IMR-90 (cell line): ENCODE data around the gene GSTA1. TPM values are rescaled to one million over a fixed set of nuclear protein-coding genes. Genes with fewer than 3 reads are reported as not detected.

Experiments used
- ATAC-seq: fragments of 200-7000 bp; cut with Tn5 transposase; 2 replicates; pipeline ENCODE4 v1.9.1; 2020; ENCODE audit warnings: low read depth, mild to moderate bottlenecking, moderate library complexity
- BruUV-seq: library from RNA; stranded (reverse); fragments of 400-500 nt; replicated peaks from 2 replicates; lab custom pipeline; 2021; lab: Mats Ljungman, UMichigan
- CTCF ChIA-PET: fragments of 300-600 bp; formaldehyde crosslinking; extraction: SDS; loops from one replicate; lab custom pipeline; 2021; ENCODE audit warnings: antibody characterized with exemption; lab: Yijun Ruan, JAX
- POLR2A ChIA-PET: fragments of 300-600 bp; sonication (Branson Sonifier 250); formaldehyde crosslinking; loops from one replicate; lab custom pipeline; 2022; ENCODE audit warnings: antibody characterized with exemption; ENCODE audit not compliant: unreplicated experiment; lab: Charles Lee
- DNase-seq: peaks from one replicate; pipeline ENCODE4 v3.0.0; 2013
- H2AFZ ChIP-seq: replicated peaks from 2 replicates; pipeline ENCODE3; 2013; ENCODE audit warnings: low read length, mild to moderate bottlenecking; ENCODE audit not compliant: poor library complexity
- H2AK5ac ChIP-seq: 2 replicates; pipeline ENCODE4 v1.6.1; 2013; ENCODE audit warnings: low read depth, low read length, inconsistent platforms
- H2AK9ac ChIP-seq: replicated peaks from 2 replicates; pipeline ENCODE3; 2013; ENCODE audit warnings: mild to moderate bottlenecking, low read depth, low read length, moderate library complexity; ENCODE audit not compliant: poor library complexity
- H2BK120ac ChIP-seq: 2 replicates; pipeline ENCODE4 v1.6.1; 2013; ENCODE audit warnings: low read depth, low read length, inconsistent platforms
- H2BK15ac ChIP-seq: 3 replicates; pipeline ENCODE4 v1.6.1; 2013; ENCODE audit warnings: low read depth, low read length, inconsistent platforms
- H2BK20ac ChIP-seq: 2 replicates; pipeline ENCODE4 v1.6.1; 2013; ENCODE audit warnings: low read depth, mild to moderate bottlenecking, inconsistent platforms, low read length, moderate library complexity
- H2BK5ac ChIP-seq: 2 replicates; pipeline ENCODE4 v1.6.1; 2013; ENCODE audit warnings: mild to moderate bottlenecking, low read depth, low read length, inconsistent platforms; ENCODE audit not compliant: poor library complexity, severe bottlenecking
- H3K14ac ChIP-seq: replicated peaks from 2 replicates; pipeline ENCODE4 v1.6.1; 2013; ENCODE audit warnings: low read depth, low read length, inconsistent platforms
- H3K18ac ChIP-seq: 2 replicates; pipeline ENCODE4 v1.6.1; 2013; ENCODE audit warnings: low read depth, low read length, control low read depth
- H3K23ac ChIP-seq: 2 replicates; pipeline ENCODE4 v1.6.1; 2013; ENCODE audit warnings: low read depth, low read length, inconsistent platforms
- H3K27ac ChIP-seq: 2 replicates; pipeline ENCODE4 v1.5.1; 2013; ENCODE audit warnings: mild to moderate bottlenecking, control low read depth, low read length; ENCODE audit not compliant: insufficient read depth
- H3K27me3 ChIP-seq: 2 replicates; pipeline ENCODE4 v1.6.1; 2013; ENCODE audit warnings: low read length; ENCODE audit not compliant: control insufficient read depth, insufficient read depth
- H3K36me3 ChIP-seq: 2 replicates; pipeline ENCODE4 v1.6.1; 2013; ENCODE audit warnings: low read length, mixed read lengths; ENCODE audit not compliant: control insufficient read depth, insufficient read depth
- H3K4ac ChIP-seq: 2 replicates; pipeline ENCODE4 v1.6.1; 2013; ENCODE audit warnings: low read depth, low read length, inconsistent platforms
- H3K4me1 ChIP-seq: 2 replicates; pipeline ENCODE4 v1.6.1; 2013; ENCODE audit warnings: low read length, mixed read lengths; ENCODE audit not compliant: control insufficient read depth, insufficient read depth
- H3K4me2 ChIP-seq: 2 replicates; pipeline ENCODE4 v1.6.1; 2013; ENCODE audit warnings: low read depth, mild to moderate bottlenecking, control low read depth, low read length, moderate library complexity
- H3K4me3 ChIP-seq: 2 replicates; pipeline ENCODE4 v1.5.1; 2013; ENCODE audit warnings: low read depth, mild to moderate bottlenecking, control low read depth, low read length, moderate library complexity; ENCODE audit not compliant: insufficient read depth
- H3K56ac ChIP-seq: 2 replicates; pipeline ENCODE4 v1.6.1; 2013; ENCODE audit warnings: low read length, inconsistent platforms; ENCODE audit not compliant: insufficient read depth; ENCODE audit errors: extremely low read depth
- H3K79me1 ChIP-seq, 2 experiments: 2 replicates each; pipeline ENCODE4 v1.6.1; 2013; ENCODE audit warnings: low read length in 2 of 2, inconsistent platforms in 1 of 2, low read depth in 1 of 2
- H3K9ac ChIP-seq: 2 replicates; pipeline ENCODE4 v1.6.1; 2013; ENCODE audit warnings: low read depth, low read length, control low read depth
- H3K9me1 ChIP-seq: 2 replicates; pipeline ENCODE4 v1.6.1; 2013; ENCODE audit warnings: low read length, inconsistent platforms; ENCODE audit not compliant: insufficient read depth
- H3K9me3 ChIP-seq: 2 replicates; pipeline ENCODE4 v1.6.1; 2013; ENCODE audit warnings: low read length; ENCODE audit not compliant: control insufficient read depth, insufficient read depth
- H4K20me1 ChIP-seq: 2 replicates; pipeline ENCODE4 v1.6.1; 2013; ENCODE audit warnings: low read length, inconsistent platforms; ENCODE audit not compliant: insufficient read depth
- H4K5ac ChIP-seq: 2 replicates; pipeline ENCODE4 v1.6.1; 2013; ENCODE audit warnings: mild to moderate bottlenecking, low read depth, low read length, control low read depth
- H4K8ac ChIP-seq, 2 experiments: 2 replicates each; pipeline ENCODE4 v1.6.1; 2013; ENCODE audit warnings: low read depth in 2 of 2, low read length in 2 of 2, control low read depth in 1 of 2, inconsistent platforms in 1 of 2
- H4K91ac ChIP-seq: 2 replicates; pipeline ENCODE4 v1.6.1; 2013; ENCODE audit warnings: low read depth, low read length, inconsistent platforms; ENCODE audit not compliant: insufficient read depth
- BHLHE40 ChIP-seq: fragments of 150-350 bp; IDR thresholded peaks from 2 replicates; pipeline ENCODE4 v1.6.1; 2016; ENCODE audit warnings: mild to moderate bottlenecking, low read depth, low read length
- CEBPB ChIP-seq: IDR thresholded peaks from 2 replicates; pipeline ENCODE4 v1.6.1; 2012; ENCODE audit warnings: low read depth, low read length, improper control_type of control experiment
- CHD1 ChIP-seq: IDR thresholded peaks from 2 replicates; pipeline ENCODE4 v1.6.1; 2012; ENCODE audit warnings: low read depth, low read length, improper control_type of control experiment
- FOS ChIP-seq: fragments of 150-350 bp; IDR thresholded peaks from 2 replicates; pipeline ENCODE4 v1.6.1; 2016; ENCODE audit warnings: low read depth, low read length
- MAFK ChIP-seq: IDR thresholded peaks from 2 replicates; pipeline ENCODE4 v1.6.1; 2012; ENCODE audit warnings: low read depth, low read length, improper control_type of control experiment
- MAZ ChIP-seq: IDR thresholded peaks from 2 replicates; pipeline ENCODE4 v1.6.1; 2012; ENCODE audit warnings: low read depth, mild to moderate bottlenecking, low read length, improper control_type of control experiment, moderate library complexity, borderline replicate concordance
- NFE2L2 ChIP-seq: fragments of 150-350 bp; IDR thresholded peaks from 2 replicates; pipeline ENCODE4 v1.6.1; 2016; ENCODE audit warnings: low read depth, mild to moderate bottlenecking, low read length
- POLR2A ChIP-seq: IDR thresholded peaks from 2 replicates; pipeline ENCODE4 v1.6.1; 2012; ENCODE audit warnings: mild to moderate bottlenecking, low read depth, low read length
- RCOR1 ChIP-seq: IDR thresholded peaks from 2 replicates; pipeline ENCODE4 v1.6.1; 2012; ENCODE audit warnings: mild to moderate bottlenecking, low read length, improper control_type of control experiment; ENCODE audit not compliant: insufficient replicate concordance
- RFX5 ChIP-seq: IDR thresholded peaks from 2 replicates; pipeline ENCODE4 v1.8.0; 2012; ENCODE audit warnings: low read depth, mild to moderate bottlenecking, low read length, moderate library complexity
- WGBS, 2 experiments: methylation state at CpG; one replicate each; pipeline versions ENCODE4 v1.1.5 to v1.1.7; 2013; ENCODE audit warnings: missing lambda C conversion rate in 2 of 2; ENCODE audit not compliant: insufficient read length in 1 of 2; ENCODE audit errors: extremely low coverage in 2 of 2; 5-methylcytosine and 5-hydroxymethylcytosine counted together
- dilution Hi-C: fragments of 300-500 bp; cut with HindIII; formaldehyde crosslinking; loops from one replicate; pipeline ENCODE4 v1.14.3; 2018; ENCODE audit warnings: low sequenced_read_pairs; ENCODE audit not compliant: unreplicated experiment
- in situ Hi-C: fragments of 300-500 bp; cut with MboI; formaldehyde crosslinking; loops from 3 replicates; pipeline ENCODE4 v1.14.3; 2019; ENCODE audit warnings: low sequenced_read_pairs, inconsistent platforms, mixed read lengths
- intact Hi-C: fragments of 100-400 bp; cut with micrococcal nuclease; formaldehyde crosslinking; loops from 2 replicates; pipeline ENCODE4 v1.10.0; 2022
- polyA plus RNA-seq, 3 experiments: library from polyadenylated mRNA; depleted of rRNA; stranded (reverse); fragments of >200 nt; gene quantifications; 2 replicates each; pipeline ENCODE4 v1.2.3, GENCODE V29; 2012; ENCODE audit warnings: low replicate concordance in 1 of 3
- total RNA-seq: library from RNA; depleted of rRNA; stranded (reverse); fragments of >200 nt; gene quantifications from 2 replicates; pipeline ENCODE4 v1.2.3, GENCODE V29; 2012
- TF ChIP-seq, protein P1 (sequence below): conservative IDR thresholded peaks from 2 replicates; pipeline ENCODE4 v1.5.1; 2012; ENCODE audit warnings: mild to moderate bottlenecking, low read depth, low read length, improper control_type of control experiment
- TF ChIP-seq, protein P2 (sequence below): fragments of 150-350 bp; IDR thresholded peaks from 2 replicates; pipeline ENCODE4 v1.6.1; 2017; ENCODE audit warnings: mild to moderate bottlenecking, antibody characterized with exemption, low read length, low read depth
- TF ChIP-seq, protein P3 (sequence below): fragments of 150-350 bp; IDR thresholded peaks from 2 replicates; pipeline ENCODE4 v1.6.1; 2016; ENCODE audit warnings: low read depth, mild to moderate bottlenecking, low read length, moderate library complexity, borderline replicate concordance

The GSTA1 gene
- total and polyA plus RNA-seq, 2 of the 4 experiments (the other 2 are of a cell fraction) = 0.18 to 0.31 TPM

DNA sequence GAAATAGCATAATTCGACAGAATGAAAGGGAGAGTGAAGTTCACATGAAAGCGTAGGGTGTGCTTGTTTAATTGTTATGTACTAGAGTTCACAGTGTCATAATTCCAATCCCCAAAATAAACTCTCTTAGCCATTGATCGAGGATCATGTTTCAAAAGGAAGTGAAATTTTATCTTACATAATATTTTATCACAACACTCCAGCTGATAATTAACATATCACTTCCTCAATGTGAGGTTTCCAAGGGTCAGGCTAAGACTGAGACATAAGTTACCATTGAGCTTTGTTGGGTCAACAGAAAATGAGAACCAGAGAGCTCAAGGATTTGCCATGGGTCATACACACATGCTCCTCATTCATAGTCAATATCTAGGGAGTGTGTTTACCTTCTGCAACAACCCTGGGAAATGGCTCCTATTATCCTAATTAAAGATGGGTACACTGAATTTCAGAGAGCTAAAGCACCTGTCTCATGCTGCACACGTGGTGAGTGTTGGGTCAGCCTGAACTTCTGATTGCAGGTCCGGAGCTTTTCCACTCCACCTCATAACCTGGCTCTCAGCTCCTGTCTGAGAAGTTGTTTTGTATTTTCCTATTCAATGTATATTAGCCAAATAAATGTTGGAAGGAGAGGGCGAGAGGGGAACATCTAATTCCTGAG is 43.4 kb downstream of the GSTA1 start:
- Histone ChIP-seq H3K4me2 (no peak overlapping the region), H2BK120ac (no peak overlapping the region), H3K27me3 (peaks cover 7% of the 10 kb centered on the region; the same call in 1 of the 2 replicates), H4K91ac (no peak overlapping the region), H2BK15ac (no peak overlapping the region), H2BK20ac (no peak overlapping the region), H3K14ac (no peak overlapping the region), H3K9ac (no peak overlapping the region), H4K8ac (no peak overlapping the region), H3K9me1 (no peaks in the 10 kb centered on the region), H3K4me1 (no peaks in the 10 kb centered on the region), H3K23ac (no peak overlapping the region), H2AK5ac (no peak overlapping the region), H3K36me3 (no peaks in the 10 kb centered on the region), H3K4ac (no peak overlapping the region), H3K4me3 (no peak overlapping the region), H2AK9ac (no peak overlapping the region), H3K9me3 (no peaks in the 10 kb centered on the region), H3K56ac (no peak overlapping the region), H3K27ac (no peak overlapping the region), H4K5ac (no peak overlapping the region), H3K18ac (no peak overlapping the region), H3K79me1 (no peaks in the 10 kb centered on the region), H2AFZ (no peak overlapping the region), H4K20me1 (no peaks in the 10 kb centered on the region), H2BK5ac (no peak overlapping the region)
- WGBS, 2 experiments = no CpG with 5 or more reads among the region's 6 CpGs
- POLR2A ChIA-PET = no interaction called here
- CTCF ChIA-PET = interaction anchor here (0.6 kb wide), 1 partner anchor 196 kb away, joined by 3 read pairs; no protein-coding TSS in a partner anchor
- DNase-seq = no peak
- dilution Hi-C loops (no loop called here), intact Hi-C loops (no loop called here), in situ Hi-C loops (no loop called here)
- no peak for ATAC-seq
- no TSS peak for BruUV-seq
- TF ChIP-seq MAZ (no peak), NFE2L2 (no peak), CEBPB (no peak), MAFK (no peak), FOS (no peak), BHLHE40 (no peak), RCOR1 (no peak), RFX5 (no peak), CHD1 (no peak), POLR2A (no peak)
- TF ChIP-seq, protein P1, sequence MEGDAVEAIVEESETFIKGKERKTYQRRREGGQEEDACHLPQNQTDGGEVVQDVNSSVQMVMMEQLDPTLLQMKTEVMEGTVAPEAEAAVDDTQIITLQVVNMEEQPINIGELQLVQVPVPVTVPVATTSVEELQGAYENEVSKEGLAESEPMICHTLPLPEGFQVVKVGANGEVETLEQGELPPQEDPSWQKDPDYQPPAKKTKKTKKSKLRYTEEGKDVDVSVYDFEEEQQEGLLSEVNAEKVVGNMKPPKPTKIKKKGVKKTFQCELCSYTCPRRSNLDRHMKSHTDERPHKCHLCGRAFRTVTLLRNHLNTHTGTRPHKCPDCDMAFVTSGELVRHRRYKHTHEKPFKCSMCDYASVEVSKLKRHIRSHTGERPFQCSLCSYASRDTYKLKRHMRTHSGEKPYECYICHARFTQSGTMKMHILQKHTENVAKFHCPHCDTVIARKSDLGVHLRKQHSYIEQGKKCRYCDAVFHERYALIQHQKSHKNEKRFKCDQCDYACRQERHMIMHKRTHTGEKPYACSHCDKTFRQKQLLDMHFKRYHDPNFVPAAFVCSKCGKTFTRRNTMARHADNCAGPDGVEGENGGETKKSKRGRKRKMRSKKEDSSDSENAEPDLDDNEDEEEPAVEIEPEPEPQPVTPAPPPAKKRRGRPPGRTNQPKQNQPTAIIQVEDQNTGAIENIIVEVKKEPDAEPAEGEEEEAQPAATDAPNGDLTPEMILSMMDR = no peak
- TF ChIP-seq, protein P2, sequence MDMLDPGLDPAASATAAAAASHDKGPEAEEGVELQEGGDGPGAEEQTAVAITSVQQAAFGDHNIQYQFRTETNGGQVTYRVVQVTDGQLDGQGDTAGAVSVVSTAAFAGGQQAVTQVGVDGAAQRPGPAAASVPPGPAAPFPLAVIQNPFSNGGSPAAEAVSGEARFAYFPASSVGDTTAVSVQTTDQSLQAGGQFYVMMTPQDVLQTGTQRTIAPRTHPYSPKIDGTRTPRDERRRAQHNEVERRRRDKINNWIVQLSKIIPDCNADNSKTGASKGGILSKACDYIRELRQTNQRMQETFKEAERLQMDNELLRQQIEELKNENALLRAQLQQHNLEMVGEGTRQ = no peak
- TF ChIP-seq, protein P3, sequence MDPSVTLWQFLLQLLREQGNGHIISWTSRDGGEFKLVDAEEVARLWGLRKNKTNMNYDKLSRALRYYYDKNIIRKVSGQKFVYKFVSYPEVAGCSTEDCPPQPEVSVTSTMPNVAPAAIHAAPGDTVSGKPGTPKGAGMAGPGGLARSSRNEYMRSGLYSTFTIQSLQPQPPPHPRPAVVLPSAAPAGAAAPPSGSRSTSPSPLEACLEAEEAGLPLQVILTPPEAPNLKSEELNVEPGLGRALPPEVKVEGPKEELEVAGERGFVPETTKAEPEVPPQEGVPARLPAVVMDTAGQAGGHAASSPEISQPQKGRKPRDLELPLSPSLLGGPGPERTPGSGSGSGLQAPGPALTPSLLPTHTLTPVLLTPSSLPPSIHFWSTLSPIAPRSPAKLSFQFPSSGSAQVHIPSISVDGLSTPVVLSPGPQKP = no peak
